Measurements from ENCODE around the gene GTF2A1. TPM values are rescaled to one million over a fixed set of nuclear protein-coding genes. Genes with fewer than 3 reads are reported as not detected.

GTF2A1 gene
- total RNA-seq, 1 donor from 2014 or later: 30.4 TPM

- DNase-seq (ENCODE audit: low read depth): peak; percentile 9
Measured at GRCh38 chr14:81178063-81178462, 42.7 kb downstream of the GTF2A1 start.

- no peak for DNase-seq (ENCODE audit: low read depth)
Measured at GRCh38 chr14:81177225-81177624, 43.5 kb downstream of the GTF2A1 start.

GRCh38 chr14:81176241-81176640 is 44.5 kb downstream of the GTF2A1 start:
- DNase-seq (ENCODE audit: low read depth): no peak

GRCh38 chr14:81172881-81173280 is 47.9 kb downstream of the GTF2A1 start:
- no peak for DNase-seq (ENCODE audit: low read depth)

GRCh38 chr14:81172353-81172752 is 48.4 kb downstream of the GTF2A1 start:
- no peak for DNase-seq (ENCODE audit: low read depth)

- no peak for DNase-seq (ENCODE audit: low read depth)
Measured at GRCh38 chr14:81170829-81171195, 49.9 kb downstream of the GTF2A1 start.

GRCh38 chr14:81170104-81170828 is 50.5 kb downstream of the GTF2A1 start:
- peak; percentile 84 for DNase-seq (ENCODE audit: low read depth)

GRCh38 chr14:81169711-81170103 is 51.1 kb downstream of the GTF2A1 start:
- DNase-seq (ENCODE audit: low read depth): no peak

- DNase-seq (ENCODE audit: low read depth): no peak
Measured at GRCh38 chr14:81169267-81169666, 51.5 kb downstream of the GTF2A1 start.

- DNase-seq (ENCODE audit: low read depth): no peak
Measured at GRCh38 chr14:81166121-81166520, 54.6 kb downstream of the GTF2A1 start.

GRCh38 chr14:81165188-81165587 is 55.6 kb downstream of the GTF2A1 start:
- peak; percentile 19 for DNase-seq (ENCODE audit: low read depth)

- DNase-seq (ENCODE audit: low read depth): peak; percentile 95
Measured at GRCh38 chr14:81164167-81164774, 56.5 kb downstream of the GTF2A1 start.

GRCh38 chr14:81162941-81163340 is 57.8 kb downstream of the GTF2A1 start:
- no peak for DNase-seq (ENCODE audit: low read depth)

- DNase-seq (ENCODE audit: low read depth): no peak
Measured at GRCh38 chr14:81161749-81162148, 59.0 kb downstream of the GTF2A1 start.

- DNase-seq (ENCODE audit: low read depth): no peak
Measured at GRCh38 chr14:81161088-81161487, 59.7 kb downstream of the GTF2A1 start.

- DNase-seq (ENCODE audit: low read depth): peak; percentile 18
Measured at GRCh38 chr14:81157431-81157830, 63.3 kb downstream of the GTF2A1 start.

- no peak for DNase-seq (ENCODE audit: low read depth)
Measured at GRCh38 chr14:81153187-81153586, 67.6 kb downstream of the GTF2A1 start.

- DNase-seq (ENCODE audit: low read depth): no peak
Measured at GRCh38 chr14:81148635-81149034, 72.1 kb downstream of the GTF2A1 start.

- no peak for DNase-seq (ENCODE audit: low read depth)
Measured at GRCh38 chr14:81147140-81147897, 73.4 kb downstream of the GTF2A1 start.

- DNase-seq (ENCODE audit: low read depth): peak; percentile 59
Measured at GRCh38 chr14:81144824-81145603, 75.7 kb downstream of the GTF2A1 start.

- no peak for DNase-seq (ENCODE audit: low read depth)
Measured at GRCh38 chr14:81143793-81144192, 77.0 kb downstream of the GTF2A1 start.

- no peak for DNase-seq (ENCODE audit: low read depth)
Measured at GRCh38 chr14:81141426-81141825, 79.3 kb downstream of the GTF2A1 start.

Data from renal cortical epithelial cell (primary cell).